ENCODE measurements around the gene GARNL3.

GARNL3 gene

DNA sequence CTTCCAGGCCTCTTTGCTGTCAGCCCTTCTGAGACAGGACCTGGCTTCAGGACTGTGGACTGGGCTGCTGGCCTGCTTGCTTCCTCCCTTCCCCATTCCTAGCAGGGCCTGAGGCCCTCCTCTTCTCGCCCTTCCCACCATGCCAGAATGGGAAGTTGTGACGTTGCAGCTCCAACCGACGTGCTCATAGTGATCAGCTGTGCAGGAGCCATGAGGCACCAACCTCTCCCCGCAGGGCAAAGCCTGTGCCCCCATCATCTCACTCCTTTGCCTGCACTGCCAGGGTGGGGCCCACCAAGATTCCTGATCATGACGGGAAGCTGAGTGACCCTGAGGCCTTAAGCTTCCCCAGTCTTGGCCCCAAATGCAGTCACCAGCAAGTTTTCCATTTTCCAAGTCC, 45.1 kb upstream of the GARNL3 start:
- Histone ChIP-seq H3K4me3 (ENCODE audit: low read depth, low read length) (no peak overlapping the region), H3K4me1 (peaks cover 1% of the 10 kb centered on the region; the same call in 1 of the 2 replicates), H3K36me3 (no peaks in the 10 kb centered on the region), H3K9me3 (no peaks in the 10 kb centered on the region), H3K27me3 (no peaks in the 10 kb centered on the region)
- no peak for DNase-seq
- TF ChIP-seq, protein P1, sequence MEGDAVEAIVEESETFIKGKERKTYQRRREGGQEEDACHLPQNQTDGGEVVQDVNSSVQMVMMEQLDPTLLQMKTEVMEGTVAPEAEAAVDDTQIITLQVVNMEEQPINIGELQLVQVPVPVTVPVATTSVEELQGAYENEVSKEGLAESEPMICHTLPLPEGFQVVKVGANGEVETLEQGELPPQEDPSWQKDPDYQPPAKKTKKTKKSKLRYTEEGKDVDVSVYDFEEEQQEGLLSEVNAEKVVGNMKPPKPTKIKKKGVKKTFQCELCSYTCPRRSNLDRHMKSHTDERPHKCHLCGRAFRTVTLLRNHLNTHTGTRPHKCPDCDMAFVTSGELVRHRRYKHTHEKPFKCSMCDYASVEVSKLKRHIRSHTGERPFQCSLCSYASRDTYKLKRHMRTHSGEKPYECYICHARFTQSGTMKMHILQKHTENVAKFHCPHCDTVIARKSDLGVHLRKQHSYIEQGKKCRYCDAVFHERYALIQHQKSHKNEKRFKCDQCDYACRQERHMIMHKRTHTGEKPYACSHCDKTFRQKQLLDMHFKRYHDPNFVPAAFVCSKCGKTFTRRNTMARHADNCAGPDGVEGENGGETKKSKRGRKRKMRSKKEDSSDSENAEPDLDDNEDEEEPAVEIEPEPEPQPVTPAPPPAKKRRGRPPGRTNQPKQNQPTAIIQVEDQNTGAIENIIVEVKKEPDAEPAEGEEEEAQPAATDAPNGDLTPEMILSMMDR (IDR thresholded peaks at IDR 0.05; ENCODE audit: low read depth, low read length) = no peak

DNA sequence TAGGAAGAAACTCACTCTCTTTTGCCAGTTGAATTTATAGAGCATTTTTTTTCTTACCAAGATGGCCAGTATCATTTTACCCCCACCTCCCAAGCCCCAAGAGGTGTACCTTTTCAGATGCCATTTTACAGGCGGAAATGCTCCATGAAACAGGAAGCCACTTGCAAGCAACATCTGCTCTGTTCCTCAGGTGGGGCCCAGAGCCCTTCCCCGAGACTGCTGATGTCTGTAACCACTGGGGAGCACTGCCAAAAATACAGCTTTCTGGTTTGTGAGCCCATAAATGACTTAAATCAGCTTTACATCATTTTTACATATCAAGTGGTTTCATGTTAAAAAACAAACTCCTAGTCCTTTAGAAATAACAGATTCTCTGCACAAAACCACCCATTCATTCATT, 42.9 kb upstream of the GARNL3 start:
- H3K27me3 ChIP-seq = no peaks in the 10 kb centered on the region
- no peak overlapping the region for H3K4me3 ChIP-seq (ENCODE audit: low read depth, low read length)
- H3K9me3 ChIP-seq = no peaks in the 10 kb centered on the region
- H3K36me3 ChIP-seq = no peaks in the 10 kb centered on the region
- no peaks in the 10 kb centered on the region; the same call in none of the 2 replicates for H3K4me1 ChIP-seq
- TF ChIP-seq, protein P1 (IDR thresholded peaks at IDR 0.05; ENCODE audit: low read depth, low read length) = no peak
- DNase-seq = no peak

DNA sequence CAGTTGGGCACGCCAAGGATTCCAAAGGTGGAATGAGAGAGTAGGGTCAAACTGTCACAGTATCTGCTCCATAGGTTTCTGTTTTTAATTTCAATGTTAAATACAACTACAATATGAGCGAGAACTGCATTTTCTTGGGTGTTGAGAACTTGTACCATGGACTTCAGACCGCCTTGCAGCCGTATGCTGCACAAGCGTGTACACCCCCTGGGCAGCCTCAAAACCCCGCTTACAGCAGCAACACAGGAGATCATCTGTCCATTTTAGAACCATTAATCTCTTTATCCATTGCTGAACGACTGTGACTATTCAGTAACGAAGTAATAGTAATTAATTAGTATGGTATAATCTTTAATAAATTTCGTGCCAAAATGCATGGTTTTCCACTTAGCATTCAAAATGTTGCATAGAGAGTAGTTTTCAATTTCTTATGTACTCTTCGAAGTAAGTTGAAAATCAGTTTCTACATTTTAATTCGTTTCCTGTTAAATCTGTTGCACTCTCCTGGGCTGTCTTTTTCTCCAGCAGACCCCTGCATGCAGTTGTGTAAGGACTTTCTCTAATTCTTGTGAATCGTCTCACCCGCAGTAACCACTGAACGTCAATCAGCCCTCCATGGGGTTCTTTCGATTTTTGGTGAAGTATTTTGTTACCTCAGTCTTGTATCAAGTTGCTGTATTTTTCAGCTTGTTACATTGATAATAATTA, 42.0 kb upstream of the GARNL3 start:
- no peaks in the 10 kb centered on the region; the same call in none of the 2 replicates for H3K4me1 ChIP-seq
- no peak overlapping the region for H3K4me3 ChIP-seq (ENCODE audit: low read depth, low read length)
- H3K9me3 ChIP-seq = no peaks in the 10 kb centered on the region
- TF ChIP-seq, protein P1 (IDR thresholded peaks at IDR 0.05; ENCODE audit: low read depth, low read length) = no peak
- no peaks in the 10 kb centered on the region for H3K36me3 ChIP-seq
- no peak for DNase-seq
- H3K27me3 ChIP-seq = no peaks in the 10 kb centered on the region

DNA sequence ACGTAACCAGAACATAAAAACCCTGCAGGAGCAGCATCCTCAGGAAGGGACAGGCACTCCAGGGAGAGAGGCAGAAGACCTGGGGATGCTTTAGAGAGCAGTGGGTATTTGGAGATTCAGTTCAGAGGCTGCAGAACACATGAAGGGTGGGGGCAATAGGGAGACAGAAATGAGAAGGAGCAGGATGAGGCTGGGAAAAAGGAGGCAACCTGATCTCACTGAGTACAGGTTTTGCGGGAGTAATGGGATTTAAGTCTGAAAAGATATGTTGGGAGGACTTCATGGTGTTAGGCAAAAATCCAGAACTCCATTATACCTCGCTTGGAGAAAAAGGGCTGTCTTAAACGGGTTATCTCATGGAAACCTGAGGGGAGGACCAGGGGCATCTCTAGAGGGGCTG, 41.3 kb upstream of the GARNL3 start:
- Histone ChIP-seq H3K36me3 (no peaks in the 10 kb centered on the region), H3K4me3 (ENCODE audit: low read depth, low read length) (no peak overlapping the region), H3K9me3 (no peaks in the 10 kb centered on the region), H3K4me1 (peaks cover 2% of the 10 kb centered on the region), H3K27me3 (no peaks in the 10 kb centered on the region)
- no peak for DNase-seq
- TF ChIP-seq, protein P1 (IDR thresholded peaks at IDR 0.05; ENCODE audit: low read depth, low read length) = no peak

DNA sequence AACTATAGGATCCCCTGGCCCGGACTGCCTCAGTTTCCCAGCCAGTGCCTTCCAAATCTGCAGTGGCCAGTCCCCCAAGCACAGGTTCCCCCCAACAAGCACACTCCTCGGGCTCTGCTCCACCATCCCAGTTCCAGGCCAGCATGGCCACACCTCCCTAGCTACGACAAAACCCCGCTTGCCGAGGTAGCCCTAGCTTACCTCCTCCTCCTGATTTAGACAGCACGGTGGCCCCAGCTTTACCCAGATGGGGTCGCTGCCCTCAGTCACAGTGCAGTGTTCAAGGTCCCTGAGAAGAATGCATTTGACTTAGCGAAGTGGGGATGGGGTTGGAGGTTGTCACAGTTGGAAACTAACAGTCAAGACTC, 40.8 kb upstream of the GARNL3 start:
- no peaks in the 10 kb centered on the region for H3K36me3 ChIP-seq
- TF ChIP-seq, protein P1 (IDR thresholded peaks at IDR 0.05; ENCODE audit: low read depth, low read length) = no peak
- peaks cover 3% of the 10 kb centered on the region for H3K4me1 ChIP-seq
- H3K4me3 ChIP-seq (ENCODE audit: low read depth, low read length) = no peak overlapping the region
- DNase-seq = no peak
- H3K9me3 ChIP-seq = no peaks in the 10 kb centered on the region
- no peaks in the 10 kb centered on the region for H3K27me3 ChIP-seq

DNA sequence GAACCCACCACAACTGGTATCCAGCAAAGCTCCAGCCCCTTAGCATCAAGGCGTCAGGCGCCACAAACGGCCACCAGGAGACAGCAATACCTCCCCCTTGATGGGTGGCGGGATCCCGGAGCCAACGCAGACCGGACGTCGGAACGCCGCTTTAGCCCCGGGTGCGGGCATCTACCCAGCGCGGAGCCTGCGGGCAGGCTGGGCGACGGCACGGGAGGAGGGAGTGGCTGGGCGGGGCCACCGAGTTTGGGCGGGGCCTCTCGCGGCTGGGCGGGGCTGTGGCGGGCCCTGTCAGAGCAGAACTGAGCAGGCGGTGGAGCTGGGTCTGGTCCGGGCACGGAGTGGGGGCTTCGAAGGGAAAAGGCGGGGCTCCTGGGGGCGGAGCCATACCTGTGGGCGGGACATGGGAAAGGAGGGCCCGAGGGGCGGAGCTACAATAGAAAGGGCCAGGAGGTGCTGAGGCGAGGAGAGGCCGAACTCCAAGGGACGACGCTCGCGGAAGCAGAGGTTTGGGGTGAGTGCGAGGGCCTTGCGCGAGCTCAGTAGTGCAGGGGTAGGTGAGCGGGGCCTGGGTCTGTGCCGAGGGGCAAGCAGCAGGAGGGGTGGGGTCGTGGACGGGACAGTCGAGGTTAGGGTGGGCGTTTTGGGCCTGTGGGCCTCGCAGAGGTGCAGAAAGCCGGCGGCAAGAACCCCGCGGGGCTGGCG, 40.2 kb upstream of the GARNL3 start:
- Histone ChIP-seq H3K36me3 (no peaks in the 10 kb centered on the region), H3K4me3 (ENCODE audit: low read depth, low read length) (peak overlapping the region; percentile 69), H3K9me3 (no peaks in the 10 kb centered on the region), H3K27me3 (no peaks in the 10 kb centered on the region), H3K4me1 (peaks cover 3% of the 10 kb centered on the region)
- DNase-seq = peak; percentile 98
- TF ChIP-seq, protein P1 (IDR thresholded peaks at IDR 0.05; ENCODE audit: low read depth, low read length) = peak; percentile 45

All from BE2C (cell line).